H54 (cell line): ENCODE measurements around the gene ATL3.
"Not testable (repeated sequence)": the region's sequence is repeated elsewhere in the genome, so short reads cannot be mapped to it uniquely, and the experiment has no call there.

Source experiments
- DNase-seq: peaks from one replicate; pipeline ENCODE4 v3.0.0; 2011; ENCODE audit warnings: low spot score, mixed read lengths; ENCODE audit not compliant: insufficient read length
- FAIRE-seq: peaks from 3 replicates; lab custom pipeline; 2011; peaks lifted over from hg19 to GRCh38; lab: Jason Lieb, UNC
- POLR2A ChIP-seq: IDR thresholded peaks from 2 replicates; pipeline ENCODE4 v1.6.1; 2011; ENCODE audit warnings: low read depth, mild to moderate bottlenecking, low read length

ATL3 gene

DNA sequence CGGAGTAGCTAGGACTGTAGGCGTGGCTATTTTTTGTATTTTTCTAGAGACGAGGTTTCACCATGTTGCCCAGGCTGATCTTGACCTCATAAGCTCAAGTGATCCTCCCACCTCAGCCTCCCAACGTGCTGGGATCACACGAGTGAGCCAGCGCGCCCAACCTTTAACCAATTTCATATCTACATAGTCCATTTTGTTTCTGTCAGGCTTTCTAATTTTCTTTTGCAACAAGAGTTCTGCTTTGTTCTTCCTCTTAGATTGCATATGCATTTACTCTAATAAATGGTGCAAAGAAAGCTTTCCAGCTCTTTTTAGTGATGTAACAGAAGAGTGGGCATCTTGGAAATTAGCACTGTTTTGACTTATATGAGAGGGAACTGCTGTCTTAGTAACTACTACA lies 23.4 kb upstream of the ATL3 start:
- DNase-seq, result no peak
- TF ChIP-seq POLR2A, result no peak
- no peak for FAIRE-seq

DNA sequence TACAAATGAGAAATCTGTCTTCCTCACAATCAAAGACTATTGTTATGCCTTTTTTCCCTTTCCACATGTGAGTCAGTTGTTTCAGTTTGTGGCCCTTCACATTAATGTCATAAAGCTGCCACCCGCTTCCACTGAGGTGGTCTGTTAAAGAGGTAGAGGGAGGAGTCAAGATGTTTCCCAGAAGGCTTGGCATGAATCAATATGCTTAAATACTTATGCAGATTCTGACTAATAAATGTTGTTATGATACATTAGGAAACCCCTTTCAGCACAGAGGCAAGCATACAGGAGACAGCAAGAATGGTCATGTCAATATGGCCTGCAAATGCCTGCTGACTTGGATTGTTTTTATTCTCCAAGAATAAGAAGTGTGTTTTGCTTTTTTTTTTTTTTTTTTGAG lies 16.7 kb upstream of the ATL3 start:
- FAIRE-seq, result peak; percentile 36
- no peak for TF ChIP-seq POLR2A
- no peak for DNase-seq

GRCh38 chr11:63686926-63687325 lies 15.8 kb upstream of the ATL3 start:
- DNase-seq (no peak), FAIRE-seq (no peak)
- no peak for TF ChIP-seq POLR2A

DNA sequence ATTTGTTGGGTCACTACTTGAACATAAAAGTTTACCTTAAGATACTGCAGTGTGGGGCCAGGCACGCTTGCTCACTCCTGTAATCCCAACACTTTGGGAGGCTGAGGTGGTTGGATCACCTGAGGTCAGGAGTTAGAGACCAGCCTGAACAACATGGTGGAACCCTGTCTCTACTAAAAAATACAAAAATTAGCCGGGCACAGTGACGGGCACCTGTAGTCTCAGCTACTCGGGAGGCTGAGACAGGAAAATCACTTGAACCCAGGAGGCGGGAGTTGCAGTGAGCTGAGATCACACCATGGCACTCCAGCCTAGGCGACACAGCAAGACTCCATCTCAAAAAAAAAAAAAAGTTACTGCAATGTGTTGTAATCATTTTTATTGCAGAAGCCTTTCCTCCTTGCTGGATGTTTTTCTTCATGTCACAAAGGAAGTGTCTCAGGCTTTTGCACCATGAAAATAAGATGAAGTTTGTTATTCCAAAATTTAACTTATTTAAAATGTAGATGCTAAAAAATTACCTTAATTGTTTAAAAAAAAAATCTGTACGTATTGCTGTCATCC lies 14.1 kb upstream of the ATL3 start:
- FAIRE-seq, DNase-seq: not testable (repeated sequence)

- DNase-seq (no peak), FAIRE-seq (peak; percentile 38)
- TF ChIP-seq POLR2A, result no peak
Measured at GRCh38 chr11:63683133-63683991, 12.2 kb upstream of the ATL3 start.

- no peak for TF ChIP-seq POLR2A
- DNase-seq (no peak), FAIRE-seq (no peak)
Measured at GRCh38 chr11:63682066-63683021, 11.2 kb upstream of the ATL3 start.

DNA sequence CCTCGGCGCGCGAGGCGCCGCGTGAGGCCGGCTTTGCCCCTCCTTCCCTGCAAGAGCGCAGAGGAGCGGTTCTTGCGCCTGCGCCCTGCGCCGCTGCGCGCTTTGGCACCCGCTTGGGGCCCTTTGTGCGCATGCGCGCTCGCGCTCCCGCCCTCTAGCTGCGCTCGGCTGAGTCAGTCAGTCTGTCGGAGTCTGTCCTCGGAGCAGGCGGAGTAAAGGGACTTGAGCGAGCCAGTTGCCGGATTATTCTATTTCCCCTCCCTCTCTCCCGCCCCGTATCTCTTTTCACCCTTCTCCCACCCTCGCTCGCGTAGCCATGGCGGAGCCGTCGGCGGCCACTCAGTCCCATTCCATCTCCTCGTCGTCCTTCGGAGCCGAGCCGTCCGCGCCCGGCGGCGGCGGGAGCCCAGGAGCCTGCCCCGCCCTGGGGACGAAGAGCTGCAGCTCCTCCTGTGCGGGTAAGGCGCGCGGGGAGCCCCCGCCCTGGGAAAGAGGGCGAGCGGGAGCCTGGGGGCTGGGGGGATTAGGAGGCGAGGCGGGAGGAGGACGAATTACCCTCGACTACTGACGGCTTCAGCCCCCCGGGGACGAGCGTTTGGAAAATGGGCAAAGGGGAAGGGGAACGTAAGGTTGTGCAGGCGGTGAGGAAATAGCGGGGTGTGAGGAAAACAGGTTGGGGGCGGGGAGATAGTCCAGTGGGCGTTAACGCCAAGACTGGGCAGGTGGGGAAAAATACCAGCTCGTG lies 10.3 kb upstream of the ATL3 start, which contains the start of gene RTN3:
Gene RTN3, plus strand, starts transcription at position 180 of the 745 bp plus-strand sequence. Its CDS starts 137 bp downstream, at position 317.
- peak; percentile 91 for TF ChIP-seq POLR2A
- DNase-seq, result peak; percentile 96
- FAIRE-seq, result peak; percentile 92

DNA sequence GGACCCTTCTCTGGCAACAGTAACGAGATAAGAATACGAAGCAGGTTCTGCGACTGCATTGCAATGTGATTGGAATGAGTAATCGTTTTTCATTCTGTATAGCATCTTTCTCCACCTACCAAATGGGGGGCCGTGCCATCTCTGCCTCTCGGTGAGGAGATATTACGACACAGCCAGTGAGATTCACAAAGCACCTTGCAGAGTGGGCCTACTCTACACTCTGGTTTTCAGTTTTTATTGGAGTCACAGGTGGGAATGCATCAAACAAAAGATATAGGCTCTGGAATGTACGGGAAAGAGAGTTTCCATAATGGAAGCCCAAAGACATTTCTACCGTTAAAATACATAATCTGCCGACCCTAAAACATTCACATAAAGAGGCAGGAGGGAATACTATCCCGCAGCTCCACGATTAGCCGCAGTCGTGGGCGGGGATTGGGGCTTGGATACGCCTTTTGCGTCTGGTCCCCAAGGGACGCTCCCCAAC lies 9.7 kb upstream of the ATL3 start:
- FAIRE-seq, result no peak
- DNase-seq, result no peak
- no peak for TF ChIP-seq POLR2A

- no peak for DNase-seq
- no peak for TF ChIP-seq POLR2A
- FAIRE-seq, result peak; percentile 65
Measured at GRCh38 chr11:63673579-63673978, 2.4 kb upstream of the ATL3 start.

GRCh38 chr11:63672936-63673539 lies 1.9 kb upstream of the ATL3 start:
- no peak for TF ChIP-seq POLR2A
- FAIRE-seq (no peak), DNase-seq (no peak)

DNA sequence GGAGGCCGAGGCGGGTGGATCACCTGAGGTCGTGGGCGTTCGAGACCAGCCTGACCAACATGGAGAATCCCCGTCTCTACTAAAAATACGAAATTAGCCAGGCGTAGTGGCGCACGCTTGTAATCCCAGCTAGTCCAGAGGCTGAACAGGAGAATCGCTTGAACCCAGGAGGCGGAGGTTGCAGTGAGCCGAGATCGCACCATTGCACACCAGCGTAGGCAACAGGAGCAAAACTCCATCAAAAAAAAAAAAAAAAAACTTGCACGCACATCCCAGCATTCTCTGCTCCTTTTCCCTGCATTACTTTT lies 934 bp upstream of the ATL3 start:
- no peak for FAIRE-seq
- no peak for TF ChIP-seq POLR2A

GRCh38 chr11:63670433-63671321 lies 499 bp downstream of the ATL3 start:
- DNase-seq (no peak), FAIRE-seq (no peak)
- TF ChIP-seq POLR2A, result no peak; the same call in 1 of the 2 replicates

More for the DNA sequence above, 934 bp upstream of the ATL3 start:
- DNase-seq, result no peak
